Fibroblast of lung (primary cell): ENCODE results near the gene GRK3. TPM values are rescaled to one million over a fixed set of nuclear protein-coding genes. Genes with fewer than 3 reads are reported as not detected.

Source experiments
- DNase-seq, 2 donors: peaks; one replicate each; pipeline versions ENCODE4 v3.0.0 to v3.0.0-alpha.2; 2010; ENCODE audit warnings: low read depth in 2 of 2
- H2AFZ ChIP-seq: 2 replicates; pipeline ENCODE4 v1.5.1; 2012; ENCODE audit warnings: low read length, control low read depth, inconsistent platforms
- H3K27ac ChIP-seq: 2 replicates; pipeline ENCODE4 v1.5.1; 2011; ENCODE audit warnings: low read length, control low read depth; ENCODE audit not compliant: insufficient read depth
- H3K27me3 ChIP-seq: 2 replicates; pipeline ENCODE4 v1.5.1; 2011; ENCODE audit warnings: mild to moderate bottlenecking, low read length; ENCODE audit not compliant: control insufficient read depth, insufficient read depth
- H3K36me3 ChIP-seq: 2 replicates; pipeline ENCODE4 v1.5.1; 2011; ENCODE audit warnings: low read length; ENCODE audit not compliant: control insufficient read depth, insufficient read depth
- H3K4me1 ChIP-seq: 2 replicates; pipeline ENCODE4 v1.5.1; 2011; ENCODE audit warnings: low read length; ENCODE audit not compliant: control insufficient read depth, insufficient read depth; ENCODE audit errors: extremely low read depth
- H3K4me2 ChIP-seq: 2 replicates; pipeline ENCODE4 v1.5.1; 2011; ENCODE audit warnings: low read length, control low read depth; ENCODE audit not compliant: insufficient read depth; ENCODE audit errors: extremely low read depth
- H3K4me3 ChIP-seq, 4 experiments: fragments of 200-600 bp in 1 of 4; sonication (generic) in 1 of 4; replicated peaks in 1 of 4; 2 replicates each; pipeline ENCODE4 v1.5.1; 2011 to 2016; ENCODE audit warnings: low read length in 4 of 4, low read depth in 3 of 4, mild to moderate bottlenecking in 3 of 4, control low read depth in 2 of 4, inconsistent platforms in 1 of 4, mixed read lengths in 1 of 4; ENCODE audit not compliant: insufficient read depth in 1 of 4; ENCODE audit errors: control extremely low read depth in 1 of 4
- H3K79me2 ChIP-seq: 2 replicates; pipeline ENCODE4 v1.5.1; 2012; ENCODE audit warnings: mild to moderate bottlenecking, low read length, inconsistent platforms; ENCODE audit not compliant: control insufficient read depth, insufficient read depth
- H3K9ac ChIP-seq: 2 replicates; pipeline ENCODE4 v1.5.1; 2011; ENCODE audit warnings: mild to moderate bottlenecking, low read length, control low read depth; ENCODE audit not compliant: insufficient read depth
- H3K9me3 ChIP-seq: 2 replicates; pipeline ENCODE4 v1.5.1; 2012; ENCODE audit warnings: low read depth, low read length; ENCODE audit not compliant: control insufficient read depth, insufficient read depth
- H4K20me1 ChIP-seq: 2 replicates; pipeline ENCODE4 v1.5.1; 2011; ENCODE audit warnings: low read length; ENCODE audit not compliant: control insufficient read depth, insufficient read depth; ENCODE audit errors: extremely low read depth
- EZH2 ChIP-seq: IDR thresholded peaks from 2 replicates; pipeline ENCODE4 v1.5.1; 2012; ENCODE audit warnings: low read length, control low read depth, mild to moderate bottlenecking; ENCODE audit errors: missing control alignments
- polyA plus RNA-seq, 2 donors: library from polyadenylated mRNA; depleted of rRNA in 1 of 2; stranded (reverse) in 1 of 2; unstranded in 1 of 2; fragments of >200 nt; gene quantifications; 2 replicates each; pipeline ENCODE4 v1.2.1, GENCODE V29; 2011 to 2012; ENCODE audit warnings: missing spikeins in 1 of 2
- total RNA-seq: library from RNA; depleted of rRNA; stranded (reverse); fragments of >200 nt; gene quantifications from 2 replicates; pipeline ENCODE4 v1.2.1, GENCODE V29; 2014
- TF ChIP-seq, protein P1 (sequence below), 2 donors: IDR thresholded peaks in 1 of 2; conservative IDR thresholded peaks in 1 of 2; 1 replicate in 1 of 2; 2 replicates in 1 of 2; pipeline ENCODE4 v1.5.1; 2011 to 2012; ENCODE audit warnings: low read length in 2 of 2, control low read depth in 1 of 2, inconsistent platforms in 1 of 2, low read depth in 1 of 2, mild to moderate bottlenecking in 1 of 2

Gene GRK3
- total and polyA plus RNA-seq, 2 donors (not counting 1 experiment from before 2014, with no cell fraction given) = 1.6 to 1.7 TPM

DNA sequence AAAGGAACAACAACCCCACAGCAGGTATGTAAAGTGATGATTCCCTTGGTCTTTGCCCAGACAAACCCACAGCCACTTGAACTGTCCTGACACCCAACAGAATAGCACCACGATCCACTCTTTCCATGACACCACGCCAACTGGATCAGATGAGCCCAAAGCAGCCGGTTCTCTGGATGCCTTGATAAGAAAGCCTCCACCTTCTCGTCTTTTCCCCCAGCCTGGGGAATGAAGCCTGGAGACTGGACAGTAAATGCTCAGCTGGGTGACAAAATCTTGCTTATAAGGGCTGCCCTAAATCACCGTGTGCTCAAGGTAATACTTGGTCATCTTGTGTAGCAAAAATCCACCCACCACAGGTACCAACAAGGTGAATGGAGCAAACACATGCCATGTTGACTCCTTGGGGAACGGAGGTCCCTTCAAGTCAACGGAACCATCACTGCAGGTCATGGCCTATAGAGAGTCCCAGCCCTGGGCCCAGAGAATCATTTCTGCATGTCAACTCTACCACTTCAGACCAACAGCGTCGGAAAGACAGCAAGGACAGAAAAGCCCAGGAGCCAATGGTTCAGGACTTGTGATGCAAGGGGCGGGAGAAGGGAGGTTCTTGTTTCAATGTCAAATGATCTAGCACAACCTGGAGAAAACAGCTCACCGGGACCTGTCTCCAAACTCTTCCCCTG is 175.3 kb downstream of the GRK3 start:
- H3K79me2 ChIP-seq = no peaks in the 10 kb centered on the region
- TF ChIP-seq, protein P1, sequence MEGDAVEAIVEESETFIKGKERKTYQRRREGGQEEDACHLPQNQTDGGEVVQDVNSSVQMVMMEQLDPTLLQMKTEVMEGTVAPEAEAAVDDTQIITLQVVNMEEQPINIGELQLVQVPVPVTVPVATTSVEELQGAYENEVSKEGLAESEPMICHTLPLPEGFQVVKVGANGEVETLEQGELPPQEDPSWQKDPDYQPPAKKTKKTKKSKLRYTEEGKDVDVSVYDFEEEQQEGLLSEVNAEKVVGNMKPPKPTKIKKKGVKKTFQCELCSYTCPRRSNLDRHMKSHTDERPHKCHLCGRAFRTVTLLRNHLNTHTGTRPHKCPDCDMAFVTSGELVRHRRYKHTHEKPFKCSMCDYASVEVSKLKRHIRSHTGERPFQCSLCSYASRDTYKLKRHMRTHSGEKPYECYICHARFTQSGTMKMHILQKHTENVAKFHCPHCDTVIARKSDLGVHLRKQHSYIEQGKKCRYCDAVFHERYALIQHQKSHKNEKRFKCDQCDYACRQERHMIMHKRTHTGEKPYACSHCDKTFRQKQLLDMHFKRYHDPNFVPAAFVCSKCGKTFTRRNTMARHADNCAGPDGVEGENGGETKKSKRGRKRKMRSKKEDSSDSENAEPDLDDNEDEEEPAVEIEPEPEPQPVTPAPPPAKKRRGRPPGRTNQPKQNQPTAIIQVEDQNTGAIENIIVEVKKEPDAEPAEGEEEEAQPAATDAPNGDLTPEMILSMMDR (conservative IDR thresholded peaks at IDR 0.05 in 1 of 2, IDR thresholded peaks at IDR 0.05 in 1 of 2; ENCODE audit: low read depth in 1 of 2, low read length in 2 of 2) = no peak
- TF ChIP-seq EZH2 = no peak

DNA sequence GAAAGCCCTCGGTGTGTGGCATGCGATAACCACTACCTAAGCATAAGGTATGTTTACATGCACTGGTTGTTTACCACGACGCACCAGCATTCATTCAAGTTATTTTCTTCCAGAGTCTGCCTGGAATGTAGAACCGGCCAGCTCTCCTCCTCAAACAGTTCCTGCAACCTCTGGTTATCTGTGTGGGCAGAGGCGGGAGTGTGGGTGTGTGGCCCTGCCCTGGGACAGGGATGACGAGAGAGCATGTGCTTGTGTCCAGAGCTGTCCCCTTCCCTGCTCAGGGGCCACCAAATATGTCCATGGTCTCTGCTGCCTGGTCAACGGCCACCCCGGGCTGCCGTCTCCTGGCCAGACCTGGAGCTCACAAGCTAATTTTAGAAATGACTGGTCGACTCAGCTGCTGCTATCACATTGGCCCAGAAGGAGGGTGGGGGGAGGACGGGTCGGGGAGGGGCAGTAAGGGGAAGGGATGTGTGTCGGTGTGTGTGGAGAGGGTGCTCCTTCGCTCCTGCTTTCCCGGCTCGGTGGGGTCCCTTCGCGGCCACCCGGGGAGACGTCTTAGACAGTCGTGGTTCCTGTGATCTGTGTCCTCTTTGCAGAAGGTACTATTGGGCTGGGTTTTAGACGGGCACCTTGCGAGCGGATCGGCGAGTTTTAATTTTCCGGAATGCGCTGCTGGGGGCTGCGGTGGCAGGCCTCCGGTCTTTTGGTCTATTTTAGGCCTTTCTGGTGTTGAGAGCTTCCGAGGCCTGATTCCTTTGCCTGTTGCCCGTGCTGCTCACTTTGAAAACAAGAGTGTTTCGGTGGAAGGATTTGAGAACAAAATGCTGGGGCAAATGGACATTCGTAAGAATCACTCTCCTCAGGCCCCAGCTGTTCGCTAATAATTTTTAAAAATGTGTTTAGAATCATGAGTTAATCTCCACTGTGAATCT is 177.5 kb downstream of the GRK3 start, which contains the start of gene MYO18B:
MYO18B (plus strand) TSS at position 497 of the 935 bp plus-strand sequence. CDS start 18,905 bp downstream, outside the sequence.
- H3K4me2 ChIP-seq = no peak within 1 kb of the TSS
- peaks cover 3% of the 10 kb centered on the region for H3K4me1 ChIP-seq
- no peak within 1 kb of the TSS for H3K27ac ChIP-seq
- H3K9ac ChIP-seq = no peak within 1 kb of the TSS
- H3K4me3 ChIP-seq = no peak within 1 kb of the TSS
- no peaks in the 10 kb centered on the region for H3K9me3 ChIP-seq
- no peaks in the 10 kb centered on the region for H4K20me1 ChIP-seq
- DNase-seq = peak in 1 of 2 donors; percentile 36
- TF ChIP-seq EZH2 = no peak
- TF ChIP-seq, protein P1 (conservative IDR thresholded peaks at IDR 0.05 in 1 of 2, IDR thresholded peaks at IDR 0.05 in 1 of 2; ENCODE audit: low read depth in 1 of 2, low read length in 2 of 2) = no peak
- H3K79me2 ChIP-seq = no peaks in the 10 kb centered on the region
- H3K36me3 ChIP-seq = no peaks in the 10 kb centered on the region
- H3K27me3 ChIP-seq = no peaks in the 10 kb centered on the region
- H2AFZ ChIP-seq = no peak within 1 kb of the TSS

More for the DNA sequence above, 175.3 kb downstream of the GRK3 start:
- no peak for DNase-seq
- Histone ChIP-seq H3K9ac (no peak overlapping the region), H2AFZ (no peak overlapping the region), H4K20me1 (no peaks in the 10 kb centered on the region), H3K9me3 (no peaks in the 10 kb centered on the region), H3K27ac (no peak overlapping the region), H3K4me2 (no peak overlapping the region), H3K27me3 (no peaks in the 10 kb centered on the region), H3K4me3 (no peak overlapping the region), H3K36me3 (no peaks in the 10 kb centered on the region), H3K4me1 (no peaks in the 10 kb centered on the region)
